HepG2 (cell line): ENCODE measurements around the gene RASSF4. TPM values are rescaled to one million over a fixed set of nuclear protein-coding genes. Genes with fewer than 3 reads are reported as not detected.

Source experiments
- ADNP ChIP-seq: sonication (generic); formaldehyde crosslinking; IDR thresholded peaks from 2 replicates; pipeline ENCODE4 v1.4.0; 2020; ENCODE audit warnings: missing genetic modification reagents
- CEBPG ChIP-seq: IDR thresholded peaks from 2 replicates; pipeline ENCODE4 v1.6.1; 2016
- DNMT1 ChIP-seq: sonication (generic); formaldehyde crosslinking; IDR thresholded peaks from 2 replicates; pipeline ENCODE4 v1.5.1; 2020; ENCODE audit warnings: mild to moderate bottlenecking, missing genetic modification reagents
- ELF4 ChIP-seq: sonication (generic); formaldehyde crosslinking; IDR thresholded peaks from 2 replicates; pipeline ENCODE4 v1.5.0; 2020; ENCODE audit warnings: missing genetic modification reagents, mild to moderate bottlenecking, moderate library complexity, borderline replicate concordance
- GATA4 ChIP-seq: sonication (generic); IDR thresholded peaks from 2 replicates; pipeline ENCODE4 v1.6.1; 2016; ENCODE audit warnings: antibody characterized with exemption, low read depth, borderline replicate concordance
- HNF4G ChIP-seq, 2 experiments: sonication (generic) in 1 of 2; formaldehyde crosslinking in 1 of 2; IDR thresholded peaks; 2 replicates each; pipeline versions ENCODE4 v1.4.0 to v1.6.1; 2011 to 2020; ENCODE audit warnings: borderline replicate concordance in 2 of 2, low read depth in 2 of 2, mild to moderate bottlenecking in 2 of 2, low read length in 1 of 2, missing genetic modification reagents in 1 of 2, moderate library complexity in 1 of 2
- MIER2 ChIP-seq: IDR thresholded peaks from 2 replicates; pipeline ENCODE4 v1.6.1; 2016; ENCODE audit warnings: missing biosample characterization, missing genetic modification reagents
- NAIF1 ChIP-seq: sonication (generic); formaldehyde crosslinking; IDR thresholded peaks from 2 replicates; pipeline ENCODE4 v1.5.0; 2020; ENCODE audit warnings: mild to moderate bottlenecking, missing genetic modification reagents, borderline replicate concordance
- NR2C2 ChIP-seq: sonication (generic); formaldehyde crosslinking; IDR thresholded peaks from 2 replicates; pipeline ENCODE4 v1.4.0; 2020; ENCODE audit warnings: missing genetic modification reagents, mild to moderate bottlenecking, moderate library complexity, borderline replicate concordance
- PCBP2 ChIP-seq: fragments of 200-400 bp; formaldehyde crosslinking; optimal IDR thresholded peaks from 2 replicates; pipeline ENCODE3; 2018; ENCODE audit warnings: low read length, low read depth; ENCODE audit not compliant: poor library complexity, severe bottlenecking
- RCOR2 ChIP-seq: IDR thresholded peaks from 2 replicates; pipeline ENCODE4 v1.6.1; 2016; ENCODE audit warnings: missing biosample characterization, missing genetic modification reagents
- REPIN1 ChIP-seq: sonication (generic); formaldehyde crosslinking; IDR thresholded peaks from 2 replicates; pipeline ENCODE4 v1.8.0; 2022; ENCODE audit warnings: missing genetic modification reagents, low read depth, mild to moderate bottlenecking, borderline replicate concordance
- ZFP41 ChIP-seq: sonication (generic); formaldehyde crosslinking; IDR thresholded peaks from 2 replicates; pipeline ENCODE4 v1.4.0; 2020; ENCODE audit warnings: mild to moderate bottlenecking, missing genetic modification reagents, borderline replicate concordance
- ZFP90 ChIP-seq: sonication (generic); formaldehyde crosslinking; IDR thresholded peaks from 2 replicates; pipeline ENCODE4 v1.8.0; 2022; ENCODE audit warnings: missing genetic modification reagents, mild to moderate bottlenecking, inconsistent platforms, borderline replicate concordance
- ZNF124 ChIP-seq: sonication (generic); formaldehyde crosslinking; IDR thresholded peaks from 2 replicates; pipeline ENCODE4 v1.4.0; 2020; ENCODE audit warnings: missing genetic modification reagents
- ZNF260 ChIP-seq: sonication (generic); formaldehyde crosslinking; IDR thresholded peaks from 2 replicates; pipeline ENCODE4 v1.4.0; 2020; ENCODE audit warnings: missing genetic modification reagents, low read depth, mild to moderate bottlenecking, borderline replicate concordance
- ZNF550 ChIP-seq: sonication (generic); formaldehyde crosslinking; IDR thresholded peaks from 2 replicates; pipeline ENCODE4 v1.4.0; 2020; ENCODE audit warnings: mild to moderate bottlenecking, missing genetic modification reagents, borderline replicate concordance
- ZNF556 ChIP-seq: sonication (generic); formaldehyde crosslinking; IDR thresholded peaks from 2 replicates; pipeline ENCODE4 v1.4.0; 2020; ENCODE audit warnings: mild to moderate bottlenecking, missing genetic modification reagents, borderline replicate concordance
- ZNF761 ChIP-seq: sonication (generic); formaldehyde crosslinking; conservative IDR thresholded peaks from 2 replicates; pipeline ENCODE4 v1.4.0; 2020; ENCODE audit warnings: mild to moderate bottlenecking, missing genetic modification reagents
- ZNF850 ChIP-seq: sonication (generic); formaldehyde crosslinking; conservative IDR thresholded peaks from 2 replicates; pipeline ENCODE4 v1.9.0; 2021; ENCODE audit warnings: mild to moderate bottlenecking, missing genetic modification reagents
- polyA plus RNA-seq, 8 experiments: library from polyadenylated mRNA; depleted of rRNA in 3 of 8; stranded (reverse) in 7 of 8; unstranded in 1 of 8; fragments of >200 nt; fragmentation: Illumina TruSeq in 4 of 8; extraction: Trizol in 4 of 8; gene quantifications; 2 replicates each; pipeline versions ENCODE4 v1.2.1 to v1.2.3, GENCODE V29; 2011 to 2016; ENCODE audit warnings: low read depth in 4 of 8, missing spikeins in 1 of 8, mixed read lengths in 1 of 8; ENCODE audit not compliant: insufficient read depth in 1 of 8
- total RNA-seq, 5 experiments: library from RNA; depleted of rRNA; stranded (reverse); fragments of >200 nt; fragmentation: Illumina TruSeq; extraction: Trizol; gene quantifications; 2 replicates each; pipeline ENCODE4 v1.2.3, GENCODE V29; 2016; ENCODE audit warnings: low read depth in 1 of 5
- TF ChIP-seq, protein P1 (sequence below): sonication (generic); formaldehyde crosslinking; IDR thresholded peaks from 2 replicates; pipeline ENCODE4 v1.4.0; 2020; ENCODE audit warnings: mild to moderate bottlenecking, missing genetic modification reagents
- TF ChIP-seq, protein P2 (sequence below): sonication (generic); formaldehyde crosslinking; IDR thresholded peaks from 2 replicates; pipeline ENCODE4 v1.8.0; 2022; ENCODE audit warnings: mild to moderate bottlenecking, missing genetic modification reagents; ENCODE audit not compliant: insufficient replicate concordance
- TF ChIP-seq, protein P3 (sequence below): sonication (generic); formaldehyde crosslinking; conservative IDR thresholded peaks from 2 replicates; pipeline ENCODE4 v1.4.0; 2020; ENCODE audit warnings: missing genetic modification reagents

RASSF4 gene
- total and polyA plus RNA-seq, 2 of the 13 experiments (the other 11 are each of a cell fraction or from before 2014, with no cell fraction given) = 34.0 to 51.7 TPM

DNA sequence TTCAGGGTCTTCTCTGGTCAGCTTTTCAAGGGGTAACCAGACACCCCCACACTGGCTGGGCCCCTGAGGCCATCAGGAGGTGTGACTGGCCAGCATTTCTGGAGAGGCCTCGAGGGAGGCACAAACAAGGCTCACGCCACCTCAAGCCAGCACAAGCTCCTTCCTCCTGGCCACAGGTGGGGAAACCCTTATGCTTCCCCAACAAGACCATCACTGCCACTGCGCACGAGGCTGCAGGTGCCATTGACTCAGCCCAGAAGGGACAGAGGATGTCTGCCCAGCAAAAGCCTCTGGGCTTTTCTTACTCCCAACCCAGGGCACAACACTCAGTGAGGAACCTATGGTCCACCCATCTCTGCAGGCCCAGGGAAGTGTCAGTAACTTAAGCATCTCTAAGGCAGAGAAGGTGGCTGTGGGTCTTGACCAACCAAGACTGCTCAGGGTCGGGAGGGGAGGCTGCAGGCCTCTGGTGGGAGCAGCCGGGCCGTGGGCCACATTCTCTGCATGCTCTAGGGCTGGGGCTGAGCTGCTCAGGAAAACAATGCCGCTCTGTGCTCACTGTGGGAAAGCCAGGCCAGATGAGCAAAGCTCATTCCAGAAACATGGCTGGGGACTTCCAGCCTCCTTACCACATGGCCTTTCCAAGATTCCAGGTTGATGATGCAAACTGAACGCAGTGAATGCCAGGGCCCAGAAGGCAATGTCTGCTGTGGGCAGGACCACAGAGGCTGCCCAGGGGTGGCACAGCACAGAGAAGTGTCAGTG, 24.2 kb upstream of the RASSF4 start (continued):
- TF ChIP-seq ADNP (CRISPR knock-in tag) = no peak
- peak; percentile 93 for TF ChIP-seq CEBPG (CRISPR knock-in tag)
- no peak for TF ChIP-seq ZNF556 (CRISPR knock-in tag)
- 0 out of 2 replicates have a peak, but pooled peaks have one; percentile 49 for TF ChIP-seq ZNF761
- TF ChIP-seq REPIN1 (CRISPR knock-in tag) = 0 out of 2 replicates have a peak, but pooled peaks have one; percentile 48
- no peak for TF ChIP-seq MIER2 (CRISPR knock-in tag)
- TF ChIP-seq, protein P1, sequence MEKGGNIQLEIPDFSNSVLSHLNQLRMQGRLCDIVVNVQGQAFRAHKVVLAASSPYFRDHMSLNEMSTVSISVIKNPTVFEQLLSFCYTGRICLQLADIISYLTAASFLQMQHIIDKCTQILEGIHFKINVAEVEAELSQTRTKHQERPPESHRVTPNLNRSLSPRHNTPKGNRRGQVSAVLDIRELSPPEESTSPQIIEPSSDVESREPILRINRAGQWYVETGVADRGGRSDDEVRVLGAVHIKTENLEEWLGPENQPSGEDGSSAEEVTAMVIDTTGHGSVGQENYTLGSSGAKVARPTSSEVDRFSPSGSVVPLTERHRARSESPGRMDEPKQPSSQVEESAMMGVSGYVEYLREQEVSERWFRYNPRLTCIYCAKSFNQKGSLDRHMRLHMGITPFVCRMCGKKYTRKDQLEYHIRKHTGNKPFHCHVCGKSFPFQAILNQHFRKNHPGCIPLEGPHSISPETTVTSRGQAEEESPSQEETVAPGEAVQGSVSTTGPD = no peak
- TF ChIP-seq, protein P2, sequence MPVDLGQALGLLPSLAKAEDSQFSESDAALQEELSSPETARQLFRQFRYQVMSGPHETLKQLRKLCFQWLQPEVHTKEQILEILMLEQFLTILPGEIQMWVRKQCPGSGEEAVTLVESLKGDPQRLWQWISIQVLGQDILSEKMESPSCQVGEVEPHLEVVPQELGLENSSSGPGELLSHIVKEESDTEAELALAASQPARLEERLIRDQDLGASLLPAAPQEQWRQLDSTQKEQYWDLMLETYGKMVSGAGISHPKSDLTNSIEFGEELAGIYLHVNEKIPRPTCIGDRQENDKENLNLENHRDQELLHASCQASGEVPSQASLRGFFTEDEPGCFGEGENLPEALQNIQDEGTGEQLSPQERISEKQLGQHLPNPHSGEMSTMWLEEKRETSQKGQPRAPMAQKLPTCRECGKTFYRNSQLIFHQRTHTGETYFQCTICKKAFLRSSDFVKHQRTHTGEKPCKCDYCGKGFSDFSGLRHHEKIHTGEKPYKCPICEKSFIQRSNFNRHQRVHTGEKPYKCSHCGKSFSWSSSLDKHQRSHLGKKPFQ (CRISPR knock-in tag) = peak; percentile 59
- TF ChIP-seq ELF4 (CRISPR knock-in tag) = peak; percentile 65; the same call in 1 of the 2 replicates
- TF ChIP-seq, protein P3, sequence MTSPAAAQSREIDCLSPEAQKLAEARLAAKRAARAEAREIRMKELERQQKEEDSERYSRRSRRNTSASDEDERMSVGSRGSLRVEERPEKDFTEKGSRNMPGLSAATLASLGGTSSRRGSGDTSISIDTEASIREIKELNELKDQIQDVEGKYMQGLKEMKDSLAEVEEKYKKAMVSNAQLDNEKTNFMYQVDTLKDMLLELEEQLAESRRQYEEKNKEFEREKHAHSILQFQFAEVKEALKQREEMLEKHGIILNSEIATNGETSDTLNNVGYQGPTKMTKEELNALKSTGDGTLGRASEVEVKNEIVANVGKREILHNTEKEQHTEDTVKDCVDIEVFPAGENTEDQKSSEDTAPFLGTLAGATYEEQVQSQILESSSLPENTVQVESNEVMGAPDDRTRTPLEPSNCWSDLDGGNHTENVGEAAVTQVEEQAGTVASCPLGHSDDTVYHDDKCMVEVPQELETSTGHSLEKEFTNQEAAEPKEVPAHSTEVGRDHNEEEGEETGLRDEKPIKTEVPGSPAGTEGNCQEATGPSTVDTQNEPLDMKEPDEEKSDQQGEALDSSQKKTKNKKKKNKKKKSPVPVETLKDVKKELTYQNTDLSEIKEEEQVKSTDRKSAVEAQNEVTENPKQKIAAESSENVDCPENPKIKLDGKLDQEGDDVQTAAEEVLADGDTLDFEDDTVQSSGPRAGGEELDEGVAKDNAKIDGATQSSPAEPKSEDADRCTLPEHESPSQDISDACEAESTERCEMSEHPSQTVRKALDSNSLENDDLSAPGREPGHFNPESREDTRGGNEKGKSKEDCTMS (CRISPR knock-in tag) = no peak
- TF ChIP-seq PCBP2 = no peak
- TF ChIP-seq HNF4G (IDR thresholded peaks at IDR 0.05; ENCODE audit: borderline replicate concordance, low read depth, low read length) = no peak; the same call in 1 of the 2 replicates
- peak; percentile 53; the same call in 1 of the 2 replicates for TF ChIP-seq HNF4G (CRISPR knock-in tag; IDR thresholded peaks at IDR 0.05; ENCODE audit: borderline replicate concordance, low read depth)
- TF ChIP-seq ZNF850 (CRISPR knock-in tag) = no peak
- no peak for TF ChIP-seq ZNF550 (CRISPR knock-in tag)
- TF ChIP-seq NAIF1 (CRISPR knock-in tag) = peak; percentile 30; the same call in 1 of the 2 replicates
- TF ChIP-seq ZNF260 (CRISPR knock-in tag) = no peak
- TF ChIP-seq NR2C2 (CRISPR knock-in tag) = no peak
- TF ChIP-seq ZFP90 (CRISPR knock-in tag) = 0 out of 2 replicates have a peak, but pooled peaks have one; percentile 33
- no peak for TF ChIP-seq DNMT1 (CRISPR knock-in tag)
- peak; percentile 87; the same call in 1 of the 2 replicates for TF ChIP-seq ZFP41
- TF ChIP-seq RCOR2 (CRISPR knock-in tag) = peak; percentile 58; the same call in 1 of the 2 replicates
- TF ChIP-seq ZNF124 (CRISPR knock-in tag) = peak; percentile 75; the same call in 1 of the 2 replicates
- TF ChIP-seq GATA4 = no peak
